Panc1 (cell line): Measurements from ENCODE around the gene TEX22. TPM values are rescaled to one million over a fixed set of nuclear protein-coding genes. Genes with fewer than 3 reads are reported as not detected.

Experiments
- ATAC-seq: fragments of 200-7000 bp; cut with Tn5 transposase; 2 replicates; pipeline ENCODE4 v1.9.1; 2020; ENCODE audit warnings: mild to moderate bottlenecking, moderate library complexity
- BruUV-seq: library from RNA; stranded (reverse); fragments of 400-500 nt; replicated peaks from 2 replicates; lab custom pipeline; 2021; lab: Mats Ljungman, UMichigan
- CTCF ChIA-PET: fragments of 300-600 bp; sonication (Branson Sonifier 250); formaldehyde crosslinking; loops from one replicate; lab custom pipeline; 2022; ENCODE audit warnings: antibody characterized with exemption; lab: Charles Lee
- POLR2A ChIA-PET: fragments of 300-600 bp; sonication (Branson Sonifier 250); formaldehyde crosslinking; loops from one replicate; lab custom pipeline; 2022; ENCODE audit warnings: antibody characterized with exemption; lab: Charles Lee
- DNase-seq: peaks from one replicate; pipeline ENCODE4 v3.0.0-alpha.2; 2010; ENCODE audit warnings: low read depth, low spot score
- H3K27ac ChIP-seq: 2 replicates; pipeline ENCODE4 v1.5.1; 2011; ENCODE audit warnings: mild to moderate bottlenecking, low read length, inconsistent platforms
- H3K27me3 ChIP-seq: fragments of 200-500 bp; sonication (Bioruptor generic); 2 replicates; pipeline ENCODE4 v1.6.0; 2014; ENCODE audit warnings: low read length, inconsistent platforms; ENCODE audit not compliant: control insufficient read depth, insufficient read depth
- H3K36me3 ChIP-seq: fragments of 200-500 bp; sonication (Bioruptor generic); 2 replicates; pipeline ENCODE4 v1.5.1; 2014; ENCODE audit warnings: inconsistent platforms, mild to moderate bottlenecking, low read length, moderate library complexity; ENCODE audit not compliant: control insufficient read depth, insufficient read depth
- H3K4me1 ChIP-seq: 2 replicates; pipeline ENCODE4 v1.5.1; 2011; ENCODE audit warnings: inconsistent platforms, mild to moderate bottlenecking, low read length, moderate library complexity; ENCODE audit not compliant: control insufficient read depth, insufficient read depth
- H3K4me3 ChIP-seq, 2 experiments: 2 replicates each; pipeline ENCODE4 v1.5.1; 2011 to 2012; ENCODE audit warnings: low read depth in 2 of 2, low read length in 2 of 2, mild to moderate bottlenecking in 2 of 2, inconsistent platforms in 1 of 2, moderate library complexity in 1 of 2
- H3K9me3 ChIP-seq: fragments of 200-500 bp; sonication (Bioruptor generic); 2 replicates; pipeline ENCODE4 v1.5.1; 2014; ENCODE audit warnings: low read depth, mild to moderate bottlenecking, inconsistent platforms, low read length, moderate library complexity; ENCODE audit not compliant: control insufficient read depth, insufficient read depth
- CTCF ChIP-seq: fragments of 450-650 bp; IDR thresholded peaks from 2 replicates; pipeline ENCODE4 v1.5.1; 2017; ENCODE audit warnings: mild to moderate bottlenecking
- POLR2AphosphoS5 ChIP-seq: IDR thresholded peaks from 2 replicates; pipeline ENCODE4 v1.6.1; 2012; ENCODE audit warnings: mild to moderate bottlenecking, low read depth, low read length, moderate library complexity
- REST ChIP-seq, 2 experiments: IDR thresholded peaks; 2 replicates each; pipeline ENCODE4 v1.6.1; 2011 to 2012; ENCODE audit warnings: low read depth in 2 of 2, control low read depth in 1 of 2, low read length in 1 of 2, mild to moderate bottlenecking in 1 of 2, moderate library complexity in 1 of 2; ENCODE audit not compliant: insufficient read depth in 1 of 2
- SIN3A ChIP-seq: IDR thresholded peaks from 2 replicates; pipeline ENCODE4 v1.6.1; 2012; ENCODE audit warnings: low read depth, mild to moderate bottlenecking, low read length, moderate library complexity, borderline replicate concordance; ENCODE audit not compliant: insufficient read depth
- TCF7L2 ChIP-seq: IDR thresholded peaks from 2 replicates; pipeline ENCODE4 v1.6.1; 2011; ENCODE audit warnings: mild to moderate bottlenecking, low read depth, low read length, inconsistent platforms
- in situ Hi-C: cut with HindIII; loops from 2 replicates; pipeline ENCODE4 v1.10.0; 2016; ENCODE audit warnings: low sequenced_read_pairs, low pct_unique_long_range_greater_than_20kb
- intact Hi-C: fragments of 100-400 bp; cut with micrococcal nuclease; formaldehyde crosslinking; loops from one replicate; pipeline ENCODE4 v1.10.0; 2022; ENCODE audit not compliant: unreplicated experiment
- total RNA-seq: library from RNA; stranded (reverse); gene quantifications from one replicate; pipeline ENCODE4 v1.2.1, GENCODE V29; 2021; ENCODE audit not compliant: unreplicated experiment

TEX22 gene
- total RNA-seq, 1 experiment from 2014 or later: 2.9 TPM

GRCh38 chr14:105349992-105350391 lies 48.3 kb upstream of the TEX22 start:
- POLR2A ChIA-PET: no interaction called here

GRCh38 chr14:105350450-105351244 lies 47.7 kb upstream of the TEX22 start:
- ATAC-seq (no peak), DNase-seq (no peak)
- BruUV-seq: no TSS peak
- in situ Hi-C loops (no loop called here), intact Hi-C loops (no loop called here)
- no peaks in the 10 kb centered on the region for H3K27me3 ChIP-seq
- H3K4me3 ChIP-seq: no peak overlapping the region
- no peak for TF ChIP-seq TCF7L2
- no peak for TF ChIP-seq SIN3A
- TF ChIP-seq REST (IDR thresholded peaks at IDR 0.05; ENCODE audit: insufficient read depth in 1 of 2, low read depth in 2 of 2, low read length in 1 of 2): no peak
- no peak for TF ChIP-seq POLR2AphosphoS5
- no peak for TF ChIP-seq CTCF
- H3K36me3 ChIP-seq: no peaks in the 10 kb centered on the region
- POLR2A ChIA-PET: no interaction called here
- CTCF ChIA-PET: no interaction called here
- H3K9me3 ChIP-seq: no peaks in the 10 kb centered on the region
- H3K27ac ChIP-seq: no peak overlapping the region
- H3K4me1 ChIP-seq: peaks cover 4% of the 10 kb centered on the region; the same call in 1 of the 2 replicates

More at GRCh38 chr14:105349992-105350391, 48.3 kb upstream of the TEX22 start:
- no peak for TF ChIP-seq REST (IDR thresholded peaks at IDR 0.05; ENCODE audit: insufficient read depth in 1 of 2, low read depth in 2 of 2, low read length in 1 of 2)
- TF ChIP-seq POLR2AphosphoS5: no peak
- TF ChIP-seq TCF7L2: no peak
- TF ChIP-seq SIN3A: no peak
- no peak for TF ChIP-seq CTCF
- intact Hi-C loops: no loop called here
- in situ Hi-C loops: no loop called here
- DNase-seq (no peak), ATAC-seq (no peak)
- no peaks in the 10 kb centered on the region for H3K9me3 ChIP-seq
- H3K36me3 ChIP-seq: no peaks in the 10 kb centered on the region
- H3K27me3 ChIP-seq: no peaks in the 10 kb centered on the region
- CTCF ChIA-PET: no interaction called here
- H3K4me1 ChIP-seq: peaks cover 4% of the 10 kb centered on the region; the same call in 1 of the 2 replicates
- no peak overlapping the region for H3K27ac ChIP-seq
- no TSS peak for BruUV-seq
- no peak overlapping the region for H3K4me3 ChIP-seq
